Uterus (tissue), 4 donors: Measurements from ENCODE around the gene KCNJ3. TPM values are rescaled to one million over a fixed set of nuclear protein-coding genes. Genes with fewer than 3 reads are reported as not detected.

Source experiments
- DNase-seq, 2 donors: peaks; one replicate each; pipeline ENCODE4 v3.0.0-alpha.2; 2019 to 2020
- H3K27ac ChIP-seq, 2 donors: fragments of 200-600 bp; sonication (generic); 1 replicate in 1 of 2; 2 replicates in 1 of 2; pipeline ENCODE4 v1.5.1; 2016 to 2018
- H3K27me3 ChIP-seq, 2 donors: fragments of 200-600 bp; sonication (generic); one replicate each; pipeline ENCODE4 v1.5.1; 2018 to 2019; ENCODE audit warnings: control low read depth in 1 of 2
- H3K36me3 ChIP-seq, 2 donors: fragments of 200-600 bp; sonication (generic); one replicate each; pipeline ENCODE4 v1.5.1; 2019; ENCODE audit warnings: control low read depth in 1 of 2
- H3K4me1 ChIP-seq, 2 donors: fragments of 200-600 bp; sonication (generic); one replicate each; pipeline ENCODE4 v1.5.1; 2018 to 2019; ENCODE audit warnings: control low read depth in 1 of 2
- H3K4me3 ChIP-seq, 2 donors: fragments of 200-600 bp; sonication (generic); 1 replicate in 1 of 2; 2 replicates in 1 of 2; pipeline ENCODE4 v1.5.1; 2018 to 2019; ENCODE audit warnings: mild to moderate bottlenecking in 1 of 2
- H3K9me3 ChIP-seq, 2 donors: fragments of 200-600 bp; sonication (generic); one replicate each; pipeline ENCODE4 v1.5.1; 2019; ENCODE audit warnings: control low read depth in 1 of 2
- POLR2A ChIP-seq, 2 donors: fragments of 450-650 bp; IDR thresholded peaks; one replicate each; pipeline ENCODE4 v1.6.1; 2016; ENCODE audit warnings: antibody characterized with exemption in 2 of 2, mild to moderate bottlenecking in 1 of 2, moderate library complexity in 1 of 2
- intact Hi-C: fragments of 100-400 bp; cut with DNase I; formaldehyde crosslinking; loops from one replicate; pipeline ENCODE4 v1.15.1; 2023; ENCODE audit warnings: low total_unique reads
- total RNA-seq, 4 donors: library from RNA; depleted of rRNA in 3 of 4; stranded (reverse); fragments of >200 nt in 3 of 4; gene quantifications; one replicate each; pipeline versions ENCODE4 v1.1.0 to v1.2.4, GENCODE V29; 2014 to 2023
- TF ChIP-seq, protein P1 (sequence below), 4 experiments: fragments of 200-600 bp in 2 of 4; fragments of 450-650 bp in 2 of 4; sonication (generic) in 2 of 4; IDR thresholded peaks; one replicate each; pipeline ENCODE4 v1.5.1; 2016 to 2019; ENCODE audit warnings: antibody characterized with exemption in 4 of 4, mild to moderate bottlenecking in 2 of 4, moderate library complexity in 1 of 4
- donor health status: DM: yes; HTN: yes; CAD: no.

KCNJ3 gene
- total RNA-seq, 4 donors from 2014 or later = 0.69 to 0.91 TPM; not detected in 2

DNA sequence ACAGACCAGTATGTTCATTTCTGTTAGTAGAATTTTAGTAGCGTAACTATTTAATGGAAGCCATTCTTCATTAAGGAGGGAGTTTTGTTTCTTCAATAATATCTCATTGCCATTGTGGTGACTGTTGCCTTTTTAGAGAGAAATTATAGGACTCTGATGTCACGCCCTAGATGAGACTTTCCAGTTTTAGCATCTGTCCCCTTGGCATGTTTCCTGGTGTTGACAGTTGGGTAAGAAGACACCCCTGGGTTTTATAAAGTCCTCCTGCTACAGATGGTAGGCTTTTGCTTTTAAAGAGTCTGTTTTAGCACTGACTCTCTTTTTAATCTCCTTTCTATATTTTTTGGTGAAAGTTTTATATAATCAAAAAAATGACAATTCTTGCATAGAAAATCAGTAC is 41.9 kb downstream of the KCNJ3 start:
- H3K9me3 ChIP-seq = no peaks in the 10 kb centered on the region
- TF ChIP-seq, protein P1, sequence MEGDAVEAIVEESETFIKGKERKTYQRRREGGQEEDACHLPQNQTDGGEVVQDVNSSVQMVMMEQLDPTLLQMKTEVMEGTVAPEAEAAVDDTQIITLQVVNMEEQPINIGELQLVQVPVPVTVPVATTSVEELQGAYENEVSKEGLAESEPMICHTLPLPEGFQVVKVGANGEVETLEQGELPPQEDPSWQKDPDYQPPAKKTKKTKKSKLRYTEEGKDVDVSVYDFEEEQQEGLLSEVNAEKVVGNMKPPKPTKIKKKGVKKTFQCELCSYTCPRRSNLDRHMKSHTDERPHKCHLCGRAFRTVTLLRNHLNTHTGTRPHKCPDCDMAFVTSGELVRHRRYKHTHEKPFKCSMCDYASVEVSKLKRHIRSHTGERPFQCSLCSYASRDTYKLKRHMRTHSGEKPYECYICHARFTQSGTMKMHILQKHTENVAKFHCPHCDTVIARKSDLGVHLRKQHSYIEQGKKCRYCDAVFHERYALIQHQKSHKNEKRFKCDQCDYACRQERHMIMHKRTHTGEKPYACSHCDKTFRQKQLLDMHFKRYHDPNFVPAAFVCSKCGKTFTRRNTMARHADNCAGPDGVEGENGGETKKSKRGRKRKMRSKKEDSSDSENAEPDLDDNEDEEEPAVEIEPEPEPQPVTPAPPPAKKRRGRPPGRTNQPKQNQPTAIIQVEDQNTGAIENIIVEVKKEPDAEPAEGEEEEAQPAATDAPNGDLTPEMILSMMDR (IDR thresholded peaks at IDR 0.05) = no peak
- no peak for TF ChIP-seq POLR2A (IDR thresholded peaks at IDR 0.05)
- H3K36me3 ChIP-seq = no peaks in the 10 kb centered on the region
- no peak for DNase-seq
- no peaks in the 10 kb centered on the region for H3K27me3 ChIP-seq
- H3K4me1 ChIP-seq = no peaks in the 10 kb centered on the region
- no peak overlapping the region for H3K4me3 ChIP-seq
- intact Hi-C loops = no loop called here
- H3K27ac ChIP-seq = no peak overlapping the region

DNA sequence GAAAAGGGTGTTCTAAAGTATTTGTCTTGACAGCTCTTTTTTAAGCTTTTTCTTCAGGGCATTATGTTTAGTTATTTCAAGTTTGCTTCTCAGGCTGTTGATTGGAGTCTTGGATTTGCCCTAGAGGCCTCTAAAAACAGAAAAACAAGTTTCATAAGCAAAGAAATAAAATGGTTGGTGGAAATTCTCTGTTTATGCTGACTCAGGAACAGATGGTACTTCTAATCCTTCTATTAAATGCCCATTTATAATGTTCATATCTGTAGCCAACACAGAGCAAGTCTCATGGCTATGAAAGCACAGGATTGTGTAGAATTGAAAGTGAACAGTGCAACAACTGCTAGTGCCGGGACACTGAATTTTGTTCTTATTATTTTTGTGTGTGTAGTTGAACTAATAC is 60.4 kb downstream of the KCNJ3 start:
- Histone ChIP-seq H3K4me3 (no peak overlapping the region), H3K4me1 (no peaks in the 10 kb centered on the region), H3K9me3 (no peaks in the 10 kb centered on the region), H3K36me3 (no peaks in the 10 kb centered on the region), H3K27ac (no peak overlapping the region), H3K27me3 (no peaks in the 10 kb centered on the region)
- intact Hi-C loops = no loop called here
- DNase-seq = no peak
- TF ChIP-seq POLR2A (IDR thresholded peaks at IDR 0.05) = no peak
- TF ChIP-seq, protein P1 (IDR thresholded peaks at IDR 0.05) = no peak

DNA sequence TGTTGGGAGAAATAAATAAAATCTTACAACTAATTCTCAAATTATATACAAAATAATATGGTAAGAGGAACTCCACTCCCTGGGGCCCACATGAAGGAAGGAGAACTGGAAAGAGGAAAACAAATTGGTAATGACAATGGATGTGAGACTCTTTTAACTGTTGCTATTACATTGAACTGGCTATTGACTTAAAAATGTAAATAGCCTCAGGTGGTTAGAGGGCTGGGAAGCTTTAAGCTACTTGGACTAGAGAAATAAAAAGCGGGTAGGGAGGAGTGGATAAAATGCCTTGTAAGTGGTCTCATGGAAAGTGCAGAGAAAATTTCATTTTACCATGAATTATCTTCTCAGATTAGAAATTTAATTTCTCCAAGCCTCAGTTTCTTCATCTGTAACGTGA is 64.1 kb downstream of the KCNJ3 start:
- DNase-seq = no peak
- TF ChIP-seq POLR2A (IDR thresholded peaks at IDR 0.05) = no peak
- TF ChIP-seq, protein P1 (IDR thresholded peaks at IDR 0.05) = no peak
- H3K9me3 ChIP-seq = no peaks in the 10 kb centered on the region
- no peaks in the 10 kb centered on the region for H3K27me3 ChIP-seq
- no peak overlapping the region for H3K27ac ChIP-seq
- no peaks in the 10 kb centered on the region for H3K4me1 ChIP-seq
- intact Hi-C loops = no loop called here
- no peak overlapping the region for H3K4me3 ChIP-seq
- no peaks in the 10 kb centered on the region for H3K36me3 ChIP-seq

DNA sequence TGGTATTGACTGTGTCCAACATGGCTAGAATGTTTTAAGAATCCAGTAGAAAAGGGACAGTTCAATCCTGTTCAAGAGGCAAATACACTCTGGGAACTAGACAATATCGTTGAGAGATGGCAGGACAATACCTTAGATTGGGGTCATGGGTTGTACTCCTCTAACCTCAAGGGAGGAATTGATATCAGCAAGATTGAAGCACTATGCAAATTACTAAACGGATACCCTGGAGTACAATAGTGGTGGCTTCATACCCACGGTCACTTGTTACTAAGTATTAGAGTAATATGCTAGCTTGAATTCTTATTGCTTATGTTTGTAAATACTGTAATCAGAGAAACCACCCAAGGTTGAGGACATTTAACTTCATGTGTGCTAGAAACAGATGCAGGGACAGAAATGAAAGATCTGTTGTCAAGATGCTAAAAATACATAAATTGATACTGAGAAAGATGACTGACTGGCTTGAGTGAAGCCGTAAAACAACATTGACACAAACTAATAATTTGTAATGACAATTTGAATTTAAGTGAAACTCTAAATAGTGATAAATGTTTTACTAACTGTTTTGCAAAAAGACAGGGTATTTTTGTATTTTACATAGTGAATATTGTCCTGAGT is 73.3 kb downstream of the KCNJ3 start:
- no peak overlapping the region for H3K4me3 ChIP-seq
- no peak for DNase-seq
- intact Hi-C loops = no loop called here

DNA sequence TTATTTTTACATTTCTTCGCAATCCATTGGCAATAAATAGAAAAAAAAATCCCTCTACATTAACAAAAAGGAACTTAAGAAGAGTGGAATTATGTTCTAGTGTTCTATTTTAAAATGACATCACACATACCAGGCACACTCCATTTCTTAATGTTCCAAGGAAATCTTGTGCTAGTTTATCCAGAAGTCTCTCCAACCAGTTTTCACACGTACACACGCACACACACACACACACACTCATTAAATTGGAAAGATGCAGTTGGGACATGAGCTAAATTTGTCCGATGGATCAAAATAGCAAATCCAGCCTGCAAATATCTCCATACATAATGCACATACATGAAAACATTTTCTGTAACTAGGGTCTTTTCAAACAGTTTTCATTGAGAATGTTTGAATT is 78.3 kb downstream of the KCNJ3 start:
- no peak overlapping the region for H3K27ac ChIP-seq
- H3K9me3 ChIP-seq = no peaks in the 10 kb centered on the region
- H3K4me3 ChIP-seq = no peak overlapping the region
- TF ChIP-seq, protein P1 (IDR thresholded peaks at IDR 0.05) = no peak
- no peak for TF ChIP-seq POLR2A (IDR thresholded peaks at IDR 0.05)
- no peaks in the 10 kb centered on the region for H3K36me3 ChIP-seq
- intact Hi-C loops = no loop called here
- H3K4me1 ChIP-seq = no peaks in the 10 kb centered on the region
- DNase-seq = no peak
- H3K27me3 ChIP-seq = no peaks in the 10 kb centered on the region

More for the DNA sequence above, 73.3 kb downstream of the KCNJ3 start:
- H3K4me1 ChIP-seq = no peaks in the 10 kb centered on the region
- no peaks in the 10 kb centered on the region for H3K9me3 ChIP-seq
- no peaks in the 10 kb centered on the region for H3K27me3 ChIP-seq
- no peaks in the 10 kb centered on the region for H3K36me3 ChIP-seq
- no peak for TF ChIP-seq POLR2A (IDR thresholded peaks at IDR 0.05)
- TF ChIP-seq, protein P1 (IDR thresholded peaks at IDR 0.05) = no peak
- no peak overlapping the region for H3K27ac ChIP-seq
